Measurements from ENCODE around the gene CLDN4. TPM values are rescaled to one million over a fixed set of nuclear protein-coding genes. Genes with fewer than 3 reads are reported as not detected.

Gene CLDN4
- total RNA-seq, 1 donor from 2014 or later = 29.5 TPM

GRCh38 chr7:73851410-73852338 lies 20.9 kb downstream of the CLDN4 start:
- DNase-seq (ENCODE audit: extremely low spot score in 2 of 2) = no peak
- no peaks in the 10 kb centered on the region for H3K27me3 ChIP-seq
- no peak overlapping the region for H3K4me3 ChIP-seq
- H3K4me1 ChIP-seq = peaks cover 50% of the 10 kb centered on the region
- intact Hi-C loops (cut with DNase I) = no loop called here
- H3K9me3 ChIP-seq = no peaks in the 10 kb centered on the region
- H3K27ac ChIP-seq = peak overlapping the region; percentile 85
- no peaks in the 10 kb centered on the region for H3K36me3 ChIP-seq
- no peak for TF ChIP-seq POLR2A (IDR thresholded peaks at IDR 0.05)
- peak in 1 of 2 donors; percentile 90 for TF ChIP-seq POLR2AphosphoS5 (IDR thresholded peaks at IDR 0.05; ENCODE audit: insufficient read depth in 1 of 2, low read depth in 1 of 2)

GRCh38 chr7:73852500-73852899 lies 21.7 kb downstream of the CLDN4 start:
- Histone ChIP-seq H3K36me3 (no peaks in the 10 kb centered on the region), H3K4me3 (no peak overlapping the region), H3K27ac (peak overlapping the region; percentile 85), H3K27me3 (no peaks in the 10 kb centered on the region), H3K9me3 (no peaks in the 10 kb centered on the region), H3K4me1 (peaks cover 50% of the 10 kb centered on the region)
- DNase-seq (ENCODE audit: extremely low spot score in 2 of 2) = no peak
- TF ChIP-seq CTCF (IDR thresholded peaks at IDR 0.05) (no peak), POLR2AphosphoS5 (IDR thresholded peaks at IDR 0.05; ENCODE audit: insufficient read depth in 1 of 2, low read depth in 1 of 2) (no peak), POLR2A (IDR thresholded peaks at IDR 0.05) (no peak)
- intact Hi-C loops (cut with DNase I) = no loop called here

GRCh38 chr7:73856941-73857340 lies 26.1 kb downstream of the CLDN4 start:
- Histone ChIP-seq H3K27ac (no peak overlapping the region), H3K4me3 (no peak overlapping the region), H3K4me1 (peaks cover 17% of the 10 kb centered on the region), H3K27me3 (no peaks in the 10 kb centered on the region), H3K9me3 (no peaks in the 10 kb centered on the region), H3K36me3 (no peaks in the 10 kb centered on the region)
- intact Hi-C loops (cut with DNase I) = no loop called here
- TF ChIP-seq CTCF (IDR thresholded peaks at IDR 0.05) (no peak), POLR2A (IDR thresholded peaks at IDR 0.05) (no peak), POLR2AphosphoS5 (IDR thresholded peaks at IDR 0.05; ENCODE audit: insufficient read depth in 1 of 2, low read depth in 1 of 2) (no peak)
- DNase-seq (ENCODE audit: extremely low spot score in 2 of 2) = no peak

- Histone ChIP-seq H3K27ac (no peak overlapping the region), H3K36me3 (no peaks in the 10 kb centered on the region), H3K9me3 (no peaks in the 10 kb centered on the region), H3K27me3 (no peaks in the 10 kb centered on the region), H3K4me1 (peaks cover 5% of the 10 kb centered on the region), H3K4me3 (no peak overlapping the region)
- TF ChIP-seq POLR2AphosphoS5 (IDR thresholded peaks at IDR 0.05; ENCODE audit: insufficient read depth in 1 of 2, low read depth in 1 of 2) (no peak), POLR2A (IDR thresholded peaks at IDR 0.05) (no peak), CTCF (IDR thresholded peaks at IDR 0.05) (no peak)
- intact Hi-C loops (cut with DNase I) = no loop called here
- DNase-seq (ENCODE audit: extremely low spot score in 2 of 2) = no peak
Measured at GRCh38 chr7:73858807-73859206, 28.0 kb downstream of the CLDN4 start.

GRCh38 chr7:73860859-73861258 lies 30.1 kb downstream of the CLDN4 start, which contains the start of gene TMEM270:
TMEM270 (plus strand) TSS chr7:73861159; CDS start chr7:73861195, 36 bp downstream.
- Histone ChIP-seq H3K27me3 (no peaks in the 10 kb centered on the region), H3K4me3 (no peak within 1 kb of the TSS), H3K9me3 (no peaks in the 10 kb centered on the region), H3K27ac (no peak within 1 kb of the TSS), H3K36me3 (no peaks in the 10 kb centered on the region), H3K4me1 (peaks cover 1% of the 10 kb centered on the region)
- TF ChIP-seq POLR2AphosphoS5 (IDR thresholded peaks at IDR 0.05; ENCODE audit: insufficient read depth in 1 of 2, low read depth in 1 of 2) = no peak
- intact Hi-C loops (cut with DNase I) = no loop called here
- no peak for DNase-seq (ENCODE audit: extremely low spot score in 2 of 2)

- Histone ChIP-seq H3K36me3 (no peaks in the 10 kb centered on the region), H3K4me1 (no peaks in the 10 kb centered on the region), H3K9me3 (no peaks in the 10 kb centered on the region), H3K4me3 (no peak overlapping the region), H3K27me3 (no peaks in the 10 kb centered on the region), H3K27ac (no peak overlapping the region)
- TF ChIP-seq POLR2A (IDR thresholded peaks at IDR 0.05) (no peak), CTCF (IDR thresholded peaks at IDR 0.05) (no peak), POLR2AphosphoS5 (IDR thresholded peaks at IDR 0.05; ENCODE audit: insufficient read depth in 1 of 2, low read depth in 1 of 2) (no peak)
- intact Hi-C loops (cut with DNase I) = no loop called here
- DNase-seq (ENCODE audit: extremely low spot score in 2 of 2) = no peak
Measured at GRCh38 chr7:73861305-73861704, 30.5 kb downstream of the CLDN4 start.

All from vagina (tissue), 2 donors.